Stimulated activated naive CD8-positive, alpha-beta T cell treated with anti-CD3 and anti-CD28 coated beads, Interleukin-15, amount 100 ng/mL, for 72 hours (primary cell): Measurements from ENCODE around the gene FPGT.
"Not testable (repeated sequence)": the region's sequence is repeated elsewhere in the genome, so short reads cannot be mapped to it uniquely, and the experiment has no call there.

Experiments used
- ATAC-seq: fragments of 150-1000 bp; cut with Tn5 transposase; 2 replicates; pipeline ENCODE4 v1.10.0; 2021; ENCODE audit warnings: mild to moderate bottlenecking, moderate library complexity
- DNase-seq, 2 donors: peaks; one replicate each; pipeline ENCODE4 v3.0.0; 2021 to 2022
- H3K27ac Mint-ChIP-seq, 2 donors: one replicate each; pipeline ENCODE4 v1.8.0; 2022; ENCODE audit warnings: mild to moderate bottlenecking in 2 of 2, mixed read lengths in 2 of 2, moderate library complexity in 2 of 2
- H3K27me3 Mint-ChIP-seq: one replicate; pipeline ENCODE4 v1.8.0; 2022; ENCODE audit warnings: mixed read lengths
- H3K4me1 Mint-ChIP-seq: one replicate; pipeline ENCODE4 v1.8.0; 2022; ENCODE audit warnings: mild to moderate bottlenecking, mixed read lengths
- H3K4me3 Mint-ChIP-seq, 2 donors: one replicate each; pipeline ENCODE4 v1.8.0; 2022; ENCODE audit warnings: mild to moderate bottlenecking in 2 of 2, mixed read lengths in 2 of 2, moderate library complexity in 1 of 2
- H3K9me3 Mint-ChIP-seq, 2 donors: one replicate each; pipeline ENCODE4 v1.8.0; 2022; ENCODE audit warnings: mixed read lengths in 2 of 2

FPGT gene

DNA sequence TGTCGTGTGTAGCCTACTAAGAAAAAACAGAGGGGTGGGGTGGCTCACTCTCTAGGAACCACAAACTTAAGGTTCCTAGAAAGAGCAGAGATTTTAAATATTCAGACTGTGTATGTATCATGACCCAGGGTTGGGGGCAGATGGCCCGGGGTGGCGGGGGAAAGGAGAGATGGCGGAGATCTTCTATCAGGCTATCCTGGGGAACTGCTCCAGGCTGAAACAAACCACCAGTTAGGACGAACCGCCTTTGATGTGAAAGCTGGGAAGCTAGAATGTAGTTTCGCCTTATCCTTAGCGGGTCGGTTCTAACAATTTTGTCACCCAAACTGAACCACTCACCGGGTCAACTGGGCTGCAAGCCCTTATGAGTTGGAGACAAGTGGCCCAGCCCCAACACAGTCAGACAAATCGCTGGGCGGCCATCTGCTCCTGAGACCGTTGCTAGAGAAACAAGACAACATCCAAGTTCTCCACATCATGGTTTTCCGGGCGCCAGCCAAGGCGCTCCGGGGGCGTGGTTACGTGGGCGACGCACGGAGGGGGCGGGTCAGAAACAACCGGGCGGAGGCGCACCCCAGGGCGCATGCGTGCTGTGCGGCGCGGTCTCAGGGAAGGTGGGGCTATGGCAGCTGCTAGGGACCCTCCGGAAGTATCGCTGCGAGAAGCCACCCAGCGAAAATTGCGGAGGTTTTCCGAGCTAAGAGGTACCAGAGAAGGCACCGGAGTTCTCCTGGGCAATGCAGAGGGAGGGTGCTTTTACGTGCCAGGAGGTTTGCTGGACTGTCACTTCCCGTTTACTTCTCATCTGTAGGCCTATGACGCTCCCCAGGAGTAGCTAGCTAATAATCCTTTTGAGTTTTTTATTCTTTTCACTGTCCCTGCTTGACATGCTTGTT lies at the start of gene FPGT, which contains the start of gene LRRIQ3:
Gene FPGT (plus strand): TSS at position 586 of the 896 bp plus-strand sequence. CDS start 37 bp downstream, at position 623.
Gene LRRIQ3 (minus strand): TSS at position 520 of the 896 bp plus-strand sequence. CDS start 14,492 bp downstream, outside the sequence.
- peak within 1 kb of the TSS; percentile 95 to 97 for H3K27ac Mint-ChIP-seq
- no peaks in the 10 kb centered on the region for H3K9me3 Mint-ChIP-seq
- peak within 1 kb of the TSS; percentile 89 to 93 for H3K4me3 Mint-ChIP-seq
- H3K27me3 Mint-ChIP-seq = no peaks in the 10 kb centered on the region
- peaks cover 30% of the 10 kb centered on the region for H3K4me1 Mint-ChIP-seq
- ATAC-seq (peak; percentile 97), DNase-seq (peak; percentile 93 to 95)

- no peaks in the 10 kb centered on the region for H3K9me3 Mint-ChIP-seq
- H3K4me1 Mint-ChIP-seq = no peaks in the 10 kb centered on the region
- DNase-seq (no peak), ATAC-seq (no peak)
- H3K27me3 Mint-ChIP-seq = no peaks in the 10 kb centered on the region
- H3K27ac Mint-ChIP-seq = no peak overlapping the region
- H3K4me3 Mint-ChIP-seq = no peak overlapping the region
Measured at GRCh38 chr1:74160046-74160445, 38.0 kb upstream of the FPGT start.

GRCh38 chr1:74161497-74161896 lies 36.5 kb upstream of the FPGT start:
- H3K27ac Mint-ChIP-seq = no peak overlapping the region
- H3K4me3 Mint-ChIP-seq = no peak overlapping the region
- no peaks in the 10 kb centered on the region for H3K4me1 Mint-ChIP-seq
- ATAC-seq (no peak), DNase-seq (no peak)
- no peaks in the 10 kb centered on the region for H3K27me3 Mint-ChIP-seq
- H3K9me3 Mint-ChIP-seq = peaks cover 4 to 5% of the 10 kb centered on the region in 2 donors

- Mint-ChIP-seq H3K4me1 (no peaks in the 10 kb centered on the region), H3K27me3 (no peaks in the 10 kb centered on the region), H3K4me3 (no peak overlapping the region), H3K9me3 (peaks cover 5 to 11% of the 10 kb centered on the region in 2 donors), H3K27ac (no peak overlapping the region)
- ATAC-seq = no peak
- DNase-seq = no peak
Measured at GRCh38 chr1:74162333-74162732, 35.7 kb upstream of the FPGT start.

GRCh38 chr1:74174423-74174822 lies 23.6 kb upstream of the FPGT start:
- not testable (repeated sequence) for DNase-seq, H3K4me1 Mint-ChIP-seq, H3K27ac Mint-ChIP-seq, ATAC-seq, H3K27me3 Mint-ChIP-seq, H3K4me3 Mint-ChIP-seq
- H3K9me3 Mint-ChIP-seq = peaks cover 19 to 40% of the 10 kb centered on the region in 2 donors

DNA sequence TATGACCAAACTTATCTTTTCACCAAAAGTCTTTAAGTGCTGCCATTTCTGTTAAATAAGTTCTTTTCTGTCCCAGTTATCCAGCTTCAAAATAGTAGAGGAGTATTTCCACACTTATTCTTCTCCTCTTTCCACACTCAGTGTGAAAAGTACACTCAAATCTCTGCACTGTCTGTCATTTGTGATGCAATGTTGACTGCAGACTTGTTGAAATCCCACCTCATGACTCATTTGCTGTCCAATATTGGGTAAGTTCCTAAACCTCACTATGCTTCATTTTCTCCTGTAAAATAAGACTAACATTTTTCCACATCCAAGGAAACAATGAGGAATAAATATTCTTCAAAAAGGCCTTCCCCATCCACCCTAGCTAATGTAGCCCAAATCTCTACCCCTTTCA lies 17.6 kb upstream of the FPGT start:
- Mint-ChIP-seq H3K27me3 (no peaks in the 10 kb centered on the region), H3K4me3 (no peak overlapping the region), H3K4me1 (no peaks in the 10 kb centered on the region), H3K27ac (no peak overlapping the region), H3K9me3 (peaks cover 3 to 5% of the 10 kb centered on the region in 2 donors)
- DNase-seq (no peak), ATAC-seq (no peak)

DNA sequence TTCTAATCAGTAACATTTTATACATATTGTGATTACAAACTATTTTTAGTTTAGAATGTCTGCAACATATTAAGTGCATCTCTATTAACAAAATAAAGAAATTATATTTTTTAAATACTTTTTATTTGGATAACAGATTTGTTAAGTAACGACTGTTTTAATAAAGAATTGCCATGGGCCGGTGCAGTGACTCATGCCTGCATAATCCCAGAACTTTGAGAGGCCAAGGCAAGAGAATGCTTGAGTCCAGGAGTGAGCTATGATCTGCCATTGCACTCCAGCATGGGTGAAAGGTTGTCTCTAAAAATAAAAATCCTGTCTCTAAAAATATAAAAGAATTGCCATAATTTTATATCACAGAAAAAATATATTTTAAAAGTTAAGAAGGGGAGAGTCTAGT lies 4.1 kb upstream of the FPGT start:
- ATAC-seq = no peak
- Mint-ChIP-seq H3K27me3 (no peaks in the 10 kb centered on the region), H3K9me3 (peaks cover 10 to 11% of the 10 kb centered on the region in 2 donors), H3K27ac (no peak overlapping the region), H3K4me3 (no peak overlapping the region), H3K4me1 (peaks cover 28% of the 10 kb centered on the region)
- DNase-seq = no peak

- no peak overlapping the region for H3K27ac Mint-ChIP-seq
- no peak for ATAC-seq
Measured at GRCh38 chr1:74195339-74195738, 2.7 kb upstream of the FPGT start.

GRCh38 chr1:74197255-74197654 lies 787 bp upstream of the FPGT start:
- DNase-seq = no peak
- H3K27me3 Mint-ChIP-seq = no peaks in the 10 kb centered on the region

More at GRCh38 chr1:74195339-74195738, 2.7 kb upstream of the FPGT start:
- no peak for DNase-seq
- no peaks in the 10 kb centered on the region for H3K27me3 Mint-ChIP-seq
- no peak overlapping the region for H3K4me3 Mint-ChIP-seq
- H3K9me3 Mint-ChIP-seq = peaks cover under 1 to 3% of the 10 kb centered on the region in 2 donors
- H3K4me1 Mint-ChIP-seq = peaks cover 25% of the 10 kb centered on the region

GRCh38 chr1:74199504-74199903 lies 1.5 kb downstream of the FPGT start:
- H3K27ac Mint-ChIP-seq = no peak overlapping the region
- H3K27me3 Mint-ChIP-seq = no peaks in the 10 kb centered on the region
- ATAC-seq = no peak
- H3K4me1 Mint-ChIP-seq = peaks cover 30% of the 10 kb centered on the region
- peak overlapping the region in 1 of 2 donors; percentile 89 for H3K4me3 Mint-ChIP-seq
- H3K9me3 Mint-ChIP-seq = no peaks in the 10 kb centered on the region
- no peak for DNase-seq

More at GRCh38 chr1:74197255-74197654, 787 bp upstream of the FPGT start:
- no peak for ATAC-seq
- peak overlapping the region; percentile 95 to 97 for H3K27ac Mint-ChIP-seq
- H3K4me3 Mint-ChIP-seq = peak overlapping the region; percentile 89 to 93
- H3K4me1 Mint-ChIP-seq = peaks cover 30% of the 10 kb centered on the region
- H3K9me3 Mint-ChIP-seq = no peaks in the 10 kb centered on the region

- Mint-ChIP-seq H3K4me1 (peaks cover 4% of the 10 kb centered on the region), H3K4me3 (no peak overlapping the region), H3K9me3 (no peaks in the 10 kb centered on the region), H3K27me3 (no peaks in the 10 kb centered on the region), H3K27ac (no peak overlapping the region)
- DNase-seq = no peak
- ATAC-seq = no peak
Measured at GRCh38 chr1:74205266-74205665, 7.2 kb downstream of the FPGT start.

DNA sequence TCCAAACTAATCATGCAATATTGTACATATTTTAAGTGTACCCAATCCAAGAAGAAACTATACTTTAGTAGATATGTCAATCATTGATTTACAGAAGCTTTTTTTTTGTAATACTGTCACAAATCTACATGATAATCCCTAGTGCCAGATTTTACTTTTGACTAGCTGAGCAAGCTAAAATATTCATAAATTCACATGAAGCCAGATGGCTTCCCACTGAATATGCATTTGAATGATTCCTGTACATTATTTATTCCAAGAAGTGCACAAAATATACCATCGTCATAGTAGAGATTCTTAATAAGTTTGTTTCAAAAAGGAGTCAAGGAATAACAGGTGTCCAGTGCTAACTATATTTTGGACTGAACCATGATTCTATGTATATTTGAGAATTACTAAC lies 17.2 kb downstream of the FPGT start:
- H3K27ac Mint-ChIP-seq = no peak overlapping the region
- no peak for DNase-seq
- H3K4me1 Mint-ChIP-seq = no peaks in the 10 kb centered on the region
- ATAC-seq = no peak
- no peak overlapping the region for H3K4me3 Mint-ChIP-seq
- H3K27me3 Mint-ChIP-seq = no peaks in the 10 kb centered on the region
- H3K9me3 Mint-ChIP-seq = peaks cover 0 to 7% of the 10 kb centered on the region in 2 donors

DNA sequence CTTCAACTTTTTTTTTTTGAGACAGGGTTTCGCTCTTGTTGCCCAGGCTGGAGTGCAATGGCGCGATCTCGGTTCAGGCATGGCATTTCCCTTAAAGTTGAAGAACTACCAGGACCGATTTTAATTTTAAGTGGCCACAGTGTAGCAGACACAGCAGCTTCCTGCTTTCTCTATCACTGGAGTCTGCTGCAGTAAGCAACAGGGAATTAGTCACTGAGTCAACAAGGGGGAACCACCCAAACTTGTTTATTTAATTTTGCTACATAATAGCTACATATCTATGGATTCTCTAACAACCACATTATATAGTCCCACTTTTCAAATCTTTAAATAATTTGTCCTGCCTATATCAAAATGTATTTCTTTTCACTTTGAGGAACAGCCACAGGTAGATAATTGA lies 24.7 kb downstream of the FPGT start:
- ATAC-seq = no peak
- peaks cover 33 to 49% of the 10 kb centered on the region in 2 donors for H3K9me3 Mint-ChIP-seq
- H3K27ac Mint-ChIP-seq = no peak overlapping the region
- H3K27me3 Mint-ChIP-seq = no peaks in the 10 kb centered on the region
- H3K4me1 Mint-ChIP-seq = no peaks in the 10 kb centered on the region
- H3K4me3 Mint-ChIP-seq = no peak overlapping the region
- DNase-seq = no peak

DNA sequence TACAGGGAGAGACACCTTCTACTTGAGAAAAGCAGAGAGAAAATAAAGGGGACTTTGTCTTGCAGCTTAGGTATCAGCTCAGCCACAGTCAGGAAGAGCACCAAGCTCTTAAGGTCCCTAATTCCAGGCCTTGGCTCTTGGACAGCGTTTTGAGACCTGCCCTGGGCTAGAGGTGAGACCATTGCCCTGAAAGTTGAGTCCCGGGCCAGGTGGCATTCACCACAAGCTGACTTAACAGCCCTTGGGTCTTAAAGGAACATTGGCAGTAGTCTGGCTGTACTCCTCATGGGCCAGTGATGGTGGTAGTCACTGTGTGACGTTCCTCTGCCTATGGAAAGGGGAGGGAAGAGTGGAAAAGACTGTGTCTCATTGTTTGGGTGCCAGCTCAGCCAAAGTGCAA lies 25.4 kb downstream of the FPGT start:
- ATAC-seq = no peak
- peaks cover 33 to 54% of the 10 kb centered on the region in 2 donors for H3K9me3 Mint-ChIP-seq
- H3K4me1 Mint-ChIP-seq = no peaks in the 10 kb centered on the region
- H3K4me3 Mint-ChIP-seq = no peak overlapping the region
- no peak overlapping the region for H3K27ac Mint-ChIP-seq
- DNase-seq = no peak
- H3K27me3 Mint-ChIP-seq = no peaks in the 10 kb centered on the region

DNA sequence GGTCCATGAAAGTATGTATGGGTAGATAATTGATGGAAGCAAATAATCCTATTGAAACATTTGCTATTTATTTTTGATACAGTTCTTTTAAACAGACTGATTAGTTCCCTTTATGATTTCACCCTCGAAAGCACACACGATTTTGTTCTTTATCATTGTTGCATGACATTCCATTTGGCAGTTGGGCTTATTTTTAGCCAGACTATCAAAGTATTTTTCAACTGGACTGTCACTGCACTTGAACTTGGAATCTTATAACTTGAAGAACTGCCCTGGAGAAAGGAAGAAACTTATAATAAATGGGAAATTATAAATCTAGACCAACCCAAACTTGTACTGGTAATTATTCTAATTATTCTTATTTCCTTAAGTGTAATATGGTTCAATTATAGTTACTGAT lies 37.1 kb downstream of the FPGT start, which contains the start of gene TNNI3K:
Gene TNNI3K (plus strand): TSS at position 235 of the 400 bp plus-strand sequence. CDS start 65 bp downstream, at position 300.
- DNase-seq (no peak), ATAC-seq (no peak)
- no peak within 1 kb of the TSS for H3K27ac Mint-ChIP-seq
- H3K4me1 Mint-ChIP-seq = no peaks in the 10 kb centered on the region
- H3K4me3 Mint-ChIP-seq = no peak within 1 kb of the TSS
- H3K9me3 Mint-ChIP-seq = peaks cover 4 to 7% of the 10 kb centered on the region in 2 donors
- no peaks in the 10 kb centered on the region for H3K27me3 Mint-ChIP-seq

- H3K9me3 Mint-ChIP-seq = peaks cover 4 to 7% of the 10 kb centered on the region in 2 donors
- no peak overlapping the region for H3K4me3 Mint-ChIP-seq
- ATAC-seq (no peak), DNase-seq (no peak)
- H3K27ac Mint-ChIP-seq = no peak overlapping the region
- no peaks in the 10 kb centered on the region for H3K4me1 Mint-ChIP-seq
- H3K27me3 Mint-ChIP-seq = no peaks in the 10 kb centered on the region
Measured at GRCh38 chr1:74236440-74236839, 38.4 kb downstream of the FPGT start.
